Measurements from ENCODE around the gene HUNK. TPM values are rescaled to one million over a fixed set of nuclear protein-coding genes. Genes with fewer than 3 reads are reported as not detected.
A peak's percentile ranks its signal among the peaks of the same experiment; 100 is the strongest.

The HUNK gene
- total RNA-seq, 1 experiment from 2014 or later: 4.8 TPM

GRCh38 chr21:31909153-31910073, 36.6 kb downstream of the HUNK start:
- Mint-ChIP-seq H3K4me1 (ENCODE audit: low read depth, unreplicated experiment) (peaks cover 50% of the 10 kb centered on the region), H3K27me3 (ENCODE audit: insufficient read depth, unreplicated experiment) (no peaks in the 10 kb centered on the region), H3K9me3 (ENCODE audit: unreplicated experiment) (no peaks in the 10 kb centered on the region), H3K36me3 (ENCODE audit: insufficient read depth, unreplicated experiment) (no peaks in the 10 kb centered on the region), H3K27ac (ENCODE audit: unreplicated experiment) (peak overlapping the region; percentile 86), H3K4me3 (ENCODE audit: unreplicated experiment) (peak overlapping the region; percentile 74)
- Histone ChIP-seq H3K4me3 (ENCODE audit: low read depth, low read length) (no peak overlapping the region), H3K27me3 (replicated peaks; ENCODE audit: control insufficient read depth, insufficient read depth, low read length) (no peaks in the 10 kb centered on the region), H3K4me1 (peaks cover 59% of the 10 kb centered on the region), H3K9me3 (no peaks in the 10 kb centered on the region), H3K36me3 (ENCODE audit: control insufficient read depth, insufficient read depth, low read length) (no peaks in the 10 kb centered on the region)
- CTCF ChIA-PET: no interaction called here
- peak; percentile 39 to 42 for DNase-seq
- BruUV-seq (replicated peaks): no TSS peak
- intact Hi-C loops (cut with micrococcal nuclease; ENCODE audit: unreplicated experiment): loop anchor here (1.0 kb wide), 1 partner anchor 9 kb away; no protein-coding TSS in a partner anchor
- no peak for TF ChIP-seq CTCF (IDR thresholded peaks at IDR 0.05; ENCODE audit: insufficient read depth in 1 of 2, low read depth in 1 of 2, low read length in 1 of 2, severe bottlenecking in 1 of 2, unreplicated experiment in 1 of 2)
- POLR2A ChIA-PET: no interaction called here

- Histone ChIP-seq H3K9me3 (no peaks in the 10 kb centered on the region), H3K4me3 (ENCODE audit: low read depth, low read length) (no peak overlapping the region), H3K36me3 (ENCODE audit: control insufficient read depth, insufficient read depth, low read length) (no peaks in the 10 kb centered on the region), H3K4me1 (peaks cover 66% of the 10 kb centered on the region), H3K27me3 (replicated peaks; ENCODE audit: control insufficient read depth, insufficient read depth, low read length) (no peaks in the 10 kb centered on the region)
- Mint-ChIP-seq H3K9me3 (ENCODE audit: unreplicated experiment) (no peaks in the 10 kb centered on the region), H3K27me3 (ENCODE audit: insufficient read depth, unreplicated experiment) (no peaks in the 10 kb centered on the region), H3K27ac (ENCODE audit: unreplicated experiment) (no peak overlapping the region), H3K4me1 (ENCODE audit: low read depth, unreplicated experiment) (peaks cover 50% of the 10 kb centered on the region), H3K4me3 (ENCODE audit: unreplicated experiment) (no peak overlapping the region), H3K36me3 (ENCODE audit: insufficient read depth, unreplicated experiment) (no peaks in the 10 kb centered on the region)
- no peak for TF ChIP-seq CTCF (IDR thresholded peaks at IDR 0.05; ENCODE audit: insufficient read depth in 1 of 2, low read depth in 1 of 2, low read length in 1 of 2, severe bottlenecking in 1 of 2, unreplicated experiment in 1 of 2)
- intact Hi-C loops (cut with micrococcal nuclease; ENCODE audit: unreplicated experiment): no loop called here
- POLR2A ChIA-PET: no interaction called here
- no peak for DNase-seq
- CTCF ChIA-PET: no interaction called here
- BruUV-seq (replicated peaks): no TSS peak
Observed at GRCh38 chr21:31910074-31910470, 37.3 kb downstream of the HUNK start.

- ChIA-PET CTCF (no interaction called here), POLR2A (no interaction called here)
- no peak for TF ChIP-seq CTCF (IDR thresholded peaks at IDR 0.05; ENCODE audit: insufficient read depth in 1 of 2, low read depth in 1 of 2, low read length in 1 of 2, severe bottlenecking in 1 of 2, unreplicated experiment in 1 of 2)
- peaks cover 48% of the 10 kb centered on the region for H3K4me1 Mint-ChIP-seq (ENCODE audit: low read depth, unreplicated experiment)
- H3K36me3 ChIP-seq (ENCODE audit: control insufficient read depth, insufficient read depth, low read length): no peaks in the 10 kb centered on the region
- H3K9me3 Mint-ChIP-seq (ENCODE audit: unreplicated experiment): no peaks in the 10 kb centered on the region
- peaks cover 71% of the 10 kb centered on the region for H3K4me1 ChIP-seq
- no peak overlapping the region for H3K4me3 Mint-ChIP-seq (ENCODE audit: unreplicated experiment)
- intact Hi-C loops (cut with micrococcal nuclease; ENCODE audit: unreplicated experiment): no loop called here
- DNase-seq: peak in 1 of 2 experiments; percentile 48
- H3K4me3 ChIP-seq (ENCODE audit: low read depth, low read length): no peak overlapping the region
- H3K36me3 Mint-ChIP-seq (ENCODE audit: insufficient read depth, unreplicated experiment): no peaks in the 10 kb centered on the region
- H3K27me3 Mint-ChIP-seq (ENCODE audit: insufficient read depth, unreplicated experiment): no peaks in the 10 kb centered on the region
- H3K27me3 ChIP-seq (replicated peaks; ENCODE audit: control insufficient read depth, insufficient read depth, low read length): no peaks in the 10 kb centered on the region
- H3K27ac Mint-ChIP-seq (ENCODE audit: unreplicated experiment): peak overlapping the region; percentile 75
- no peaks in the 10 kb centered on the region for H3K9me3 ChIP-seq
- BruUV-seq (replicated peaks): no TSS peak
Observed at GRCh38 chr21:31911138-31911907, 38.5 kb downstream of the HUNK start.
